Lung microvascular endothelial cell (primary cell): Measurements from ENCODE around the gene COG4. TPM values are rescaled to one million over a fixed set of nuclear protein-coding genes. Genes with fewer than 3 reads are reported as not detected.

Experiments used
- DNase-seq, 2 donors: peaks; one replicate each; pipeline versions ENCODE4 v3.0.0 to v3.0.0-alpha.2; 2010; ENCODE audit warnings: low read depth in 2 of 2
- total RNA-seq: library from RNA; depleted of rRNA; stranded (reverse); fragments of >200 nt; gene quantifications from 2 replicates; pipeline ENCODE4 v1.2.1, GENCODE V29; 2014

COG4 gene
- total RNA-seq, 1 donor from 2014 or later: 71.8 TPM

DNA sequence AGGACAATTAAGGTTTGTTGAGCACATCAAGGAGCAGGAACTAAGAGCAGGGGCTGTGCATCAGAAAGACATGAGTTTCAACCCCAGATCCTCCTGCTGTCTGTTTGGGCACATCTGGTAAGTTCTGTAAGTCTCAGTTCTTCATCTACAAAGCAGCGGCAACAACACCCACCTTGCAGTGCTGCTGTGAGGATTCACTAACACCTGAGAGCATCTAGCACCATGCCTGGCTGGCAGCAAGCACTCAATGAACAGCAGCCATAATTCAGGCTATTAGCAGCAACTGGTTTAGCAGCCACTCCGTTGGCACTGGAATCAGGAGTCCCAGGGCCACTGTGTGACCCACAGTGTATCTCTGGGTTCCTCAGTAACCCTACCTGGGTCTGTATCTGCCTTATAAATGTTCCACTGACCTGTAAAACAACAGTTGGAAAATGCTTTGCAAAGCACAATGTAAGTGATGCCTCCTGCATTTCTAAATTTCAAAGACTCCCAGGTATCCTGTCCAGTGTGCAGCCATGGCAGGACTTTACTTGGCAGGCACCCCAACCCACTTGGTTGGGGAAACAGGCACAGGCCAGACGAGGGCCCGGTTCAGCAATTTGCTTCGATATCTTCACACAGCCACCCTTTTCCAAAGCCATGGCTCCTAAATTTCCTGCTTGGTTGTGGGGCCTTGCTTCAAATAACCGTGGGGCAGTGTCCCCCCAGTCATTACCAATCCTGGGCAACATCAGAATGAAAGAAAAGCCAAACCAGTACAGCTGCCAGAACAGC is 88.7 kb downstream of the COG4 start:
- no peak for DNase-seq

DNA sequence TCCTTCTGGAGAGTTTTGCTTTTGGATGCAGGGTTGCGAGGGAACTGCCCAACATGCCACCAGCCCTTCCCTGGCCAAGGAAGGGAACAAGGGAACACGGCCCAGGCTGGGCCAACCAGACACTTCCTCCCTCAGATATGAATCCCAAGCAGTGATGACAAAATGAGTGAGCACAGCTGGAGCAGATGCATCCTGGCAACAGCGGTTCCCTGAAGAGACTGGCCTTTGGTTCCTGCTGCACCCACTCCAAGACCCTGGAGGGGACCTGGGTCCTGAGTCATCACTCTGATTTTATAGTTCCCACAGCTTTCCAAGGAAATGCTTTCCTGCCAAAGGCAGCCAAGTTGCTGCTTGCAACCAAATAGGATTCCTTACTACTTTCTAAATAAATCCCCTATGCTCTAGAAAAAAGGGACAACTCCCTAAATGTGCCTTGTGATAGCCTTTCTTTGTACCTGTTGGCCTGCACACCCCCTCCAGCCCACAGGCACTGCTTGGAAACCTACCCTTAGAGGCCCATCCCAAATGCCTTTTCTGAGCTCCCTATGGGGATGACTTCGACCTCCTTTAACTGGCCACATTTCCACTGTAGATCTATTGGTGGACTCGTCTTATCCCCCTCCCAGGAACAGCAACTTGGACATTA is 89.8 kb downstream of the COG4 start:
- DNase-seq: peak; percentile 32 to 87

DNA sequence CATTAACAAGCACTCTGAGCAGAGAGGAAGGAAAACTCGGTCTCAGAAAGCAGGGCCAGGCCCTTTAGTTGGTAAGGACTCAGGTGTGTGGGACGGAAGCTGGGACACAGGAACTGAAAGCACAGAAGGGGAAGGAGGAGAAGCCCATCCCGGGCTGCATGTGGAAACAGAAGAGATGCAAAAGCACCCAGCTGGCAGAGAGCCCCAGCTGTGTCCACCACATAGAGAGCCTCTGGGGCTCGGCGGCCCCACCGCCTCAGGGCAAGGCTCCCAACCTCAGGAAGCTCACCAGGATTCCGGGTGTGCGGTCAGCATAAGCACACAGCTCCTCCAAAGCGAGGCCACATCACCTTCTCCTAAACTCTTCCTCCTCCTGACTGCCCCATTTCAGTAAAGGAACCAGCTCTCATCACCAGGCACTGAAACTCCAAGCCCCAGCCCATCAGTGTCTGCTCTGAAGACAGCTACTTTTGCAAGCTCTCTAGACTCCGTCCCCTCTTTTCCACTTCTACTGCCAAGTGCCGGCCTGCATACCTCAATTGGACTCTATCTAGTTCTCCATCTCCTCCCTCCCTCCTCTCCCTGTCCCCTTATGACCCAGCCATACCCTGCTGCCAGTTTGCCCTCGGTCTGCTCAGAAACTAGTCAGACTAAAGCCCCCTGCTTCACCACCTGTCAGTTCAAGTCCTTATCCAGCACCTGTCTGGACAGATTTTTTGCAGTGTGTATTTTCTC is 90.5 kb downstream of the COG4 start:
- DNase-seq: no peak

DNA sequence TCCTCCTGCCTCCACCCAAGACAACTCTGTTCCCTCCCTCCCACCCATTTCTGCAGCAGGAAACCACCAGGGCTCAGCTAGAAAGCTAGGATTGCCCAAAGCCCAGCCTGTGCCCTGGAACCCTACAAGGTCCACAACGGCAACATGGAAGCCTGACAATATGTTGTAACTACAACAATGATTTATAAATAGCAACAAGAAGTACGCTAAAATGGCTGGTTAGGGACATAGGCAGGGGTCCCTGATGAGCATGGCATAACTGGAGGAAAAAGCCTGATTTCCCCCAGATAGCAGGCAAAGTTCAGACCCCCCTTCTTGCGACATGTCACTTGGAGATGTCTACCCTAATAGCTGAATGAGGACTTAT is 91.0 kb downstream of the COG4 start:
- peak in 1 of 2 donors; percentile 45 for DNase-seq

DNA sequence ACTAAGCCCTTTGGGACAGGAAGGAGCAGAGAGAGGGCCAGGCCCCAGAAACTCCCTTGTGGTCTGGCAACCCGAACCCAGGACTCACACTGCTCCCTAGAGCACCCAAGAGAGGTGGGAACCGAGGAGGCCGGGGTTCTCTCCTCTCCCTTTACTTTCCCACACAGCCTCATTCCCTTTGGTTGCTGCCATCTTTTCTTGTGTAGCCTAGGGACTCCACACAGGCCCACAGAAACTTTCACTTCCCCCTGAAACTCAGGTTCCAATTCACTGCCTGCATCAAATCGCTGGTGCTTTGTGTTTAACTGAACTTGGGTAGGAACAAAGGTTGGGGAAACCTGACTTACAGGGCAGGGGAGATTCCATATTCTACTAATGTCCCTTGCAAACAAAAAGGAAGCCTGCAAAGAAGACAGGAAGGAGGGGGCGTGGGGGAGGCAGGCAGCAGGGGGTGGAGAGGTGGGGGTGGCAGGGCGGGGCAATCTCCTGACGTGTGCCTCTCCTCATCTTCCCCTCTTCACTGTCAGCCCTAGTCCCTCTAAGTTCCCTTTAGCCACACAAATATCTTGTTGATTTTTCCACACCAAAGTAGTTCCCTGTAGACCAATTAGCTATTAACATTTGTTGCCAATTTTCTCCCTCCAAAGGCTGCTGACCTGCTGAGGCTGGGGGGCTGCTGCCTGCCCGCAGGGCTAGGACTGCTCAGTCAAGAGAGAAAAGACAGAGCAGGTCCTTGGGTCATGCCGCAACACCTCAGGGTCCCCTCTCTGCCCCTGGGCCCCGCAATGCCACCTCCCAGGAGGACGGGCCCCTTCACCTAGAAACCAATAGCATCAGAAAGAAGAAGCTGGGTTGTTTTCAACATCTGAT is 92.5 kb downstream of the COG4 start:
- peak; percentile 62 to 76 for DNase-seq

Other genes with a start within 250 kb of the COG4 start
- 66.0 and 148 TPM in 2 replicates for gene AARS1, start 234.0 kb downstream of the COG4 start, total RNA-seq
- gene DDX19B, start 224.4 kb downstream of the COG4 start, total RNA-seq: 15.5 and 19.4 TPM in 2 replicates
- gene DDX19A, start 176.7 kb downstream of the COG4 start, total RNA-seq: 22.7 and 31.3 TPM in 2 replicates
- gene ST3GAL2, start 84.5 kb downstream of the COG4 start, total RNA-seq: 29.0 and 37.9 TPM in 2 replicates
- 6.8 and 9.7 TPM in 2 replicates for gene FCSK, start 69.0 kb downstream of the COG4 start, total RNA-seq
- gene SF3B3, start 262 bp upstream of the COG4 start, total RNA-seq: 39.2 and 50.8 TPM in 2 replicates
- gene IL34, start 123.0 kb upstream of the COG4 start, total RNA-seq: 2.0 and 2.8 TPM in 2 replicates
- gene MTSS2, start 162.5 kb upstream of the COG4 start, total RNA-seq: 7.8 and 11.1 TPM in 2 replicates